ENCODE data around the gene ARHGEF4. TPM values are rescaled to one million over a fixed set of nuclear protein-coding genes. Genes with fewer than 3 reads are reported as not detected.

Gene ARHGEF4
- polyA plus RNA-seq, 3 donors: 0.05 TPM; not detected in 2

DNA sequence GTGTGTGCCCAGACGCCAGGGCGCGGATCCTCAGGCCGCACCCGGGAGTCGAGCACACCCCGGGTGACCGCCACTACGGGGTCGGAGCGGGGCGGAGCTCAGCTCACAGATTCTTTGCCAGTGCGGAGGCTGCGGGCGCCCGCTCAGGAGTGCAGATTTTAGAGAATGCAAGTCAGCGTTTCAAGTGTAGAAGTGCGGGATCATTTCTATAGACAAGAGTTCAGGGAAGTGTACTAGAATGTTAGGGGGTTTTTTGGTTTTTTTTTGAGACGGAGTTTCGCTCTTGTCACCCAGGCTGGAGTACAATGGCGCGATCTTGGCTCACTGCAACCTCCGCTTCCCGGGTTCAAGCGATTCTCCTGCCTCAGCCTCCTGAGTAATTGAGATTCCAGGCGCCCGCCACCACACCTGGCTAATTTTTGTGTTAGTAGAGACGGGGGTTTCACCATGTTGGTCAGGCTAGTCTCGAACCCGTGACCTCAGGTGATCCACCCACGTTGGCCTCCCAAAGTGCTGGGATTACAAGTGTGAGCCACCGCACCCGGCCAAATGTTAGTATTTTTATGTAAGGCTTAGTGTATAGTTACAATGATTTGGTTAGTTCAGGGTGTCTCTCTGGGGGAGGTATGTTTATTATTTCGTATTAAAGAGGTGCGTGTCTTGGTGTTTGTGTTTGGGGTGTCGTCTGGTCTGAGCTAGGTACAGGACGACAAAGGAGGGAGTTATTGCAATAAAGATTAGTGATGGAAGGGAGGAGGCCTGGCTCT is 257.2 kb downstream of the ARHGEF4 start:
- Histone ChIP-seq H4K20me1 (ENCODE audit: insufficient read depth, low read length) (peaks cover 39% of the 10 kb centered on the region), H3K79me2 (ENCODE audit: insufficient read depth, low read length) (peaks cover 40% of the 10 kb centered on the region), H3K4me1 (ENCODE audit: control insufficient read depth in 1 of 2, insufficient read depth in 2 of 2, low read length in 2 of 2) (peaks cover 12 to 19% of the 10 kb centered on the region in 2 donors), H3K27me3 (ENCODE audit: control insufficient read depth in 2 of 2, insufficient read depth in 2 of 2, low read length in 2 of 2) (no peaks in the 10 kb centered on the region), H2AFZ (ENCODE audit: insufficient read depth, low read depth, low read length, poor library complexity, severe bottlenecking) (peak overlapping the region; percentile 97), H3K4me2 (replicated peaks; ENCODE audit: extremely low read depth, low read length, poor library complexity, severe bottlenecking) (peak overlapping the region; percentile 72), H3K9me3 (replicated peaks in 1 of 2; ENCODE audit: control insufficient read depth in 1 of 2, insufficient read depth in 1 of 2, low read length in 2 of 2) (no peaks in the 10 kb centered on the region), H3K27ac (ENCODE audit: low read depth in 1 of 2, low read length in 2 of 2) (peak overlapping the region; percentile 88 to 91), H3K9ac (ENCODE audit: insufficient read depth, low read length, poor library complexity, severe bottlenecking) (peak overlapping the region; percentile 85), H3K36me3 (replicated peaks in 1 of 2; ENCODE audit: control insufficient read depth in 1 of 2, insufficient read depth in 2 of 2, low read length in 2 of 2) (peaks cover 0 to 4% of the 10 kb centered on the region in 2 donors), H3K4me3 (replicated peaks in 1 of 3; ENCODE audit: low read depth in 2 of 3, low read length in 3 of 3) (peak overlapping the region; percentile 56 to 97 (median 80))
- Mint-ChIP-seq H3K4me1 (peaks cover 13% of the 10 kb centered on the region), H3K9me3 (peaks cover 0 to 2% (median 0%) of the 10 kb centered on the region in 7 donors), H3K27me3 (ENCODE audit: low read depth in 3 of 3) (peaks cover 0 to 7% (median 2%) of the 10 kb centered on the region in 3 donors), H3K27ac (peak overlapping the region; percentile 86 to 97 (median 96)), H3K36me3 (peaks cover 5 to 14% of the 10 kb centered on the region in 2 donors), H3K4me3 (peak overlapping the region; percentile 90 to 96)
- peak; percentile 56 to 65 (median 57) for DNase-seq
- intact Hi-C loops (cut with micrococcal nuclease): loop anchor here in 1 of 2 donors (1.0 to 5.0 kb wide), 2 partner anchors 12 to 33 kb away; no protein-coding TSS in a partner anchor
- 15% methylated on average over 28 of the region's 37 CpGs for WGBS (ENCODE audit: insufficient coverage)
- TF ChIP-seq, protein P1, sequence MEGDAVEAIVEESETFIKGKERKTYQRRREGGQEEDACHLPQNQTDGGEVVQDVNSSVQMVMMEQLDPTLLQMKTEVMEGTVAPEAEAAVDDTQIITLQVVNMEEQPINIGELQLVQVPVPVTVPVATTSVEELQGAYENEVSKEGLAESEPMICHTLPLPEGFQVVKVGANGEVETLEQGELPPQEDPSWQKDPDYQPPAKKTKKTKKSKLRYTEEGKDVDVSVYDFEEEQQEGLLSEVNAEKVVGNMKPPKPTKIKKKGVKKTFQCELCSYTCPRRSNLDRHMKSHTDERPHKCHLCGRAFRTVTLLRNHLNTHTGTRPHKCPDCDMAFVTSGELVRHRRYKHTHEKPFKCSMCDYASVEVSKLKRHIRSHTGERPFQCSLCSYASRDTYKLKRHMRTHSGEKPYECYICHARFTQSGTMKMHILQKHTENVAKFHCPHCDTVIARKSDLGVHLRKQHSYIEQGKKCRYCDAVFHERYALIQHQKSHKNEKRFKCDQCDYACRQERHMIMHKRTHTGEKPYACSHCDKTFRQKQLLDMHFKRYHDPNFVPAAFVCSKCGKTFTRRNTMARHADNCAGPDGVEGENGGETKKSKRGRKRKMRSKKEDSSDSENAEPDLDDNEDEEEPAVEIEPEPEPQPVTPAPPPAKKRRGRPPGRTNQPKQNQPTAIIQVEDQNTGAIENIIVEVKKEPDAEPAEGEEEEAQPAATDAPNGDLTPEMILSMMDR (IDR thresholded peaks at IDR 0.05): no peak

DNA sequence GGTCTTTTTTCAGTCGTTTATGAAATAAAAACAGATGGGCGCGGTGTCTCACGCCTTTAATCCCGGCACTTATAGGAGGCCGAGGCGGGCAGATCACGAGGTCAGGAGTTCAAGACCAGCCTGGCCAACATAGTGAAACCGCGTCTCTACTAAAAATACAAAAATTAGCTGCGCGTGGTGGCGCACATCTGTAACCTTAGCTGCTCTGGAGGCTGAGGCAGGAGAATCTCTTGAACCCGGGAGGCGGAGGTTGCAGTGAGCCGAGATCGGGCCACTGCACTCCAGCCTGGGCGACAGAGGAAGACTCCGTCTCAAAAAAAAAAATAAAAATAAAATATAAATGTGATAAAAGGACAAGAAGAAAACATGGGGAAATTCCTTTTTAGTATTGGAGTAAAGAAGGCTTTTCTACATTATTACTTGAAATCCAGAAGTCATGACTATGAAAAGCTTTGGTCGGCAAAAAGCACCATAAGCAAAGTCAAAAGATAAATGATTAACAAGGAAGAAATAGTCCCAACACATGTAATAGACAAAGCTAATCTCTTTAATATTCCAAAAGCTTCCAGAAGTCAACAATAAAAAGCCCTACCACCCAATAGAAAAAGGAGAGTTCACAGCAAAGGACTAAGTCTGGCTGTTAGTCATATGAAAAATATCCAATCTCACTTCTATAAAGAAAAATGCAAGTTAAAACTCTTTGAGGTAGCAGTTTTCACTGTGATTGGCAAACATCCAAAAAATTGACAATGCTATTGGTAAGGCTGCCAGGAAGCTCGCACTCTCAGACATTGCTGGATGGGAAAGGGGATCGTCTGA is 258.0 kb downstream of the ARHGEF4 start:
- peaks cover 0 to 7% (median 2%) of the 10 kb centered on the region in 3 donors for H3K27me3 Mint-ChIP-seq (ENCODE audit: low read depth in 3 of 3)
- peaks cover 12 to 19% of the 10 kb centered on the region in 2 donors for H3K4me1 ChIP-seq (ENCODE audit: control insufficient read depth in 1 of 2, insufficient read depth in 2 of 2, low read length in 2 of 2)
- intact Hi-C loops (cut with micrococcal nuclease): loop anchor here in 1 of 2 donors (5.0 kb wide), 1 partner anchor 33 kb away; no protein-coding TSS in a partner anchor
- H3K9me3 Mint-ChIP-seq: peaks cover 0 to 2% (median 0%) of the 10 kb centered on the region in 7 donors
- peaks cover 31% of the 10 kb centered on the region for H4K20me1 ChIP-seq (ENCODE audit: insufficient read depth, low read length)
- H3K4me2 ChIP-seq (replicated peaks; ENCODE audit: extremely low read depth, low read length, poor library complexity, severe bottlenecking): peak overlapping the region; percentile 72
- H3K27ac Mint-ChIP-seq: peak overlapping the region in 6 of 7 donors; percentile 86 to 97 (median 96)
- peaks cover 32% of the 10 kb centered on the region for H3K79me2 ChIP-seq (ENCODE audit: insufficient read depth, low read length)
- no peak for DNase-seq
- H3K9me3 ChIP-seq (replicated peaks in 1 of 2; ENCODE audit: control insufficient read depth in 1 of 2, insufficient read depth in 1 of 2, low read length in 2 of 2): no peaks in the 10 kb centered on the region
- H3K4me1 Mint-ChIP-seq: peaks cover 15% of the 10 kb centered on the region
- no peaks in the 10 kb centered on the region for H3K36me3 ChIP-seq (replicated peaks in 1 of 2; ENCODE audit: control insufficient read depth in 1 of 2, insufficient read depth in 2 of 2, low read length in 2 of 2)
- peak overlapping the region in 1 of 3 experiments; percentile 97 for H3K4me3 ChIP-seq (replicated peaks in 1 of 3; ENCODE audit: low read depth in 2 of 3, low read length in 3 of 3)
- H2AFZ ChIP-seq (ENCODE audit: insufficient read depth, low read depth, low read length, poor library complexity, severe bottlenecking): no peak overlapping the region
- peak overlapping the region in 1 of 2 donors; percentile 91 for H3K27ac ChIP-seq (ENCODE audit: low read depth in 1 of 2, low read length in 2 of 2)
- H3K27me3 ChIP-seq (ENCODE audit: control insufficient read depth in 2 of 2, insufficient read depth in 2 of 2, low read length in 2 of 2): no peaks in the 10 kb centered on the region
- H3K4me3 Mint-ChIP-seq: peak overlapping the region; percentile 90 to 96
- 93% methylated on average over 15 of the region's 22 CpGs for WGBS (ENCODE audit: insufficient coverage)
- H3K36me3 Mint-ChIP-seq: peaks cover 2 to 6% of the 10 kb centered on the region in 2 donors
- H3K9ac ChIP-seq (ENCODE audit: insufficient read depth, low read length, poor library complexity, severe bottlenecking): peak overlapping the region; percentile 85
- TF ChIP-seq, protein P1 (IDR thresholded peaks at IDR 0.05): no peak

Data from CD14-positive monocyte (primary cell).